Ammon's horn (tissue), 1 donor: Measurements from ENCODE around the gene SKA2.
"Not testable (repeated sequence)": the region's sequence is repeated elsewhere in the genome, so short reads cannot be mapped to it uniquely, and the experiment has no call there.

Experiments
- DNase-seq: peaks from one replicate; pipeline ENCODE4 v3.0.0-alpha.2; 2016; ENCODE audit warnings: low spot score

Gene SKA2

DNA sequence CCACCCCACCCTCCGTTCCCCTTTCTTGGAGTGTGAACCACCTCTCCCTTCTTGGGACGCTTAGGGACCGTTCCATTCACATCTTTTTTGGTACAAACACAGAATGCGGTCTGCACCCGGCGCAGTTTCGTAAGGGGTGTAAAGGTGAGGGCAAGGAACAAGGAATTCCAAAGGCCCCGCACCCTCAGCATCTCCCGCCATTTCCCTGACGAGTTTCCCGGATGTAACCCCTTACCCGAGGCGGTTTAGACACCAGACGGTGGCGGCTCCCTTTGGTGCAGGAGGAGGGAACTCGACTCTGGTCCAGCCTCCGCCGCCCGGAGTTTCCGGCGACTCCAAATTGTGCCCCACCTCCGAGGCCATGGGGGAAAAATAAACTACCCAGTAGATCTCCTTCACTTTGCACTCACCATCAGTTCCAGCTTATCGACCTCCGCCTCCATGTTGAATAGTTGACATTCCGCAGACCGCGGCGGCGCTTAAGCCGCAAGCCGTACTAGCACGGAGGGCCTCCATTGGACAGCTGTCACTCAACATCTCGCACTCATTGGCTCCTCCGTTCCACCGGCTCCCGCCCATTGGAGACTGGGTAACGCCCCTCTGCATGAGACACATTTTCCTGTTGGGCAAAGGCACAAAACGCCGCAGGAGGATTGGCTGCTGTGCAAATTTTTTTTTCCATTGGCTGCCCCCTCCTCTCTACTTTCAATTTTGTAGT is at the start of gene SKA2:
SKA2 (minus strand) TSS at position 466 of the 718 bp plus-strand sequence; CDS start at position 443, 23 bp downstream.
- DNase-seq = no peak

GRCh38 chr17:59202320-59202719 is 47.3 kb upstream of the SKA2 start:
- DNase-seq = no peak

DNA sequence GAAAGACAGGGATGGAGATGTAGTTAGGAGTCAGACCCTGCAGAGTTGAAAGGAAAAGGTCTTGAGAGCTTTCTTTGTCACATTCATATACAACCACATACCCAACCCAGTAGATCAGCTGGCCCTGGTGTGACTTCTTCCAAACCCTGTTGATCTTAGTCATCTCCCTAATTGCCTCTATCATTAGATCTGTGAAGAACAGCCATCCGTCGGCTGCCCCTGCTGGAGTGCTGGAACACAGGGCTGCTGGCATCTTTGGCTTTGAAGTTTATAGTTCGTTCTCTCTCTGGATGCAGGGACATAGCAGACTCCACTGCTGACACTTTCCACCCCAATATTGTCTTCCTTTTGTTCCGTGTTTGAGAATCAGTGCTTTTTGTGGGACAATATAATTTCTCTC is 44.4 kb upstream of the SKA2 start:
- DNase-seq = no peak

DNA sequence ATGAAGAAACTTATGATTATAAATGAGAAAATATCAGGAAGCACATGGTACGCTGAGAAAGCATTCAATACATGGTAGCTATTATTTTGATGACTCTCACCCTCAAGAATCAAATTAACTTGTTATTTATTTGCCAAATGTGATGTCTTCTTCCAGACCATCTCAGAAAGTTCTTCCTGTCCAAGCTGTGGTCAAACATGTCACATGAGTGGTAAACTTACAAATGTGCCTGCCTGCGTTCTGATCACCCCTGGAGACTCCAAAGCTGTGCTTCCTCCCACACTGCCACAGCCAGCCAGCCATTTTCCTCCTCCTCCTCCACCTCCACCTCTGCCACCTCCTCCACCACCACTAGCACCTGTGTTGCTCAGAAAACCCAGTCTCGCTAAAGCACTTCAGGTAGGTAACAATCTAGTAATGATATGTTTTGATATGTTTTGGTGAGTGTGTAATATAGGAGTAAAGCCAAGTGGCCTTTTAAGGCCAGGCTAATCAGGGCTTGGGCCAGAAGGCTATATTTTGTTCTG is 38.4 kb upstream of the SKA2 start:
- DNase-seq = no peak

- no peak for DNase-seq
Measured at GRCh38 chr17:59190806-59191205, 35.8 kb upstream of the SKA2 start.

GRCh38 chr17:59186850-59187249 is 31.9 kb upstream of the SKA2 start:
- no peak for DNase-seq

DNA sequence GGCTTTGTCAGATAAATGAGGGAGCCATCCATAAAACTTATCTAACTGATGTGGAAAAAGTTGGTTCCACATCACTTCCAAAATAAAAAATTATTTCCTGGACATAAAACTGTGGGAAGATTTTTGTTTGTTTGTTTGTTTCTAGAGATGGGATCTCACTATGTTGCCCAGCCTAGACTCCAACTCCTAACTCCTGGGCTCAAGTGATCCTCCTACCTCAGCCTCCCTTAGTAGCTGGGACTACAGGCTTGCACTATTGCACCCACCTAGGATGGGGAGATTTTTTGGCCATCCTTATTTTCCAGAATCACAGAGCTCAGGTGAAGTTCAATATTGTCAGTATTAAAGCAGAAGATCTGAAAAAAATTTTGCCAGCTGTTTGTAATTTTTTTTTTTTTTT is 31.0 kb upstream of the SKA2 start:
- no peak for DNase-seq

GRCh38 chr17:59181481-59181880 is 26.5 kb upstream of the SKA2 start:
- no peak for DNase-seq

GRCh38 chr17:59180626-59181025 is 25.6 kb upstream of the SKA2 start:
- no peak for DNase-seq

- not testable (repeated sequence) for DNase-seq
Measured at GRCh38 chr17:59179601-59180000, 24.6 kb upstream of the SKA2 start.

- DNase-seq = no peak
Measured at GRCh38 chr17:59178266-59178985, 23.4 kb upstream of the SKA2 start.

- DNase-seq = no peak
Measured at GRCh38 chr17:59175076-59175475, 20.1 kb upstream of the SKA2 start.

GRCh38 chr17:59174671-59175070 is 19.7 kb upstream of the SKA2 start:
- no peak for DNase-seq

- DNase-seq = no peak
Measured at GRCh38 chr17:59172436-59173004, 17.5 kb upstream of the SKA2 start.

GRCh38 chr17:59167571-59168001 is 12.6 kb upstream of the SKA2 start:
- DNase-seq = no peak

DNA sequence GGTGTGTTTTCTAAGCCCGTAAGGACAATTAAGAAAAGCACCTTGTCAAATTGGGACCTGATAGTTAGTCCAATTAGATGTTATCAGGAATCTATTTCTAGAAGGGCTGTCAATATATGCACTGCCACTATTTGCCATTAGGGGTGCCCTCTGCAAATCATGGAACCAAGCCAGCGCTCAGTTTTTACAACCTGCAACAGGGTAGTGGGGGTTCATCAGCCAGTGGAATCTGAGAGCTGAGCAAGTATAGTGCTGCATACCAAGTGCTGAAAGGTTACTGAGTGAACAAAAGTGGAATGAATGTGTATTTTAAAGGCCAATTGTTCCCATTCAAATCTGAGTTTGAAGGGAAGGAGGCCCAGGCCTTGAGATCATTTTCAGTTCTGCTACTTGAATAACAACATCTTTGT is 11.0 kb upstream of the SKA2 start:
- peak; percentile 76 for DNase-seq

DNA sequence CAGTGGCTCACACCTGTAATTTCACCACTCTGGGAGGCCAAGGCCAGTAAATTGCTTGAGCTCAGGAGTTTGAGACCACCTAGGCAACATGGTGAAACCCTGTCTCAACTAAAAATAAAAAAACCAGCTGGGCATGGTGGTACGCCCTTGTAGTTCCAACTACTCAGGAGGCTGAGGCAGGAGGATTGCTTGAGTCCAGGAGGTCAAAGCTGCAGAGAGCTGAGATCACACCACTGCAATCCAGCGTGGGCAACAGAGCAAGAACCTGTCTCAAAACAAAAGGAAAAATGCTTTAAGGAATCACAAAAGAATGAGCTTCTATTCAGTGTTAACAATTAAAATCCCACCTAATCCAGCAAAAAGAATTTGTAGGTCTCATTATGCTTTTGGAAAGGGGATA is 6.5 kb upstream of the SKA2 start:
- no peak for DNase-seq

DNA sequence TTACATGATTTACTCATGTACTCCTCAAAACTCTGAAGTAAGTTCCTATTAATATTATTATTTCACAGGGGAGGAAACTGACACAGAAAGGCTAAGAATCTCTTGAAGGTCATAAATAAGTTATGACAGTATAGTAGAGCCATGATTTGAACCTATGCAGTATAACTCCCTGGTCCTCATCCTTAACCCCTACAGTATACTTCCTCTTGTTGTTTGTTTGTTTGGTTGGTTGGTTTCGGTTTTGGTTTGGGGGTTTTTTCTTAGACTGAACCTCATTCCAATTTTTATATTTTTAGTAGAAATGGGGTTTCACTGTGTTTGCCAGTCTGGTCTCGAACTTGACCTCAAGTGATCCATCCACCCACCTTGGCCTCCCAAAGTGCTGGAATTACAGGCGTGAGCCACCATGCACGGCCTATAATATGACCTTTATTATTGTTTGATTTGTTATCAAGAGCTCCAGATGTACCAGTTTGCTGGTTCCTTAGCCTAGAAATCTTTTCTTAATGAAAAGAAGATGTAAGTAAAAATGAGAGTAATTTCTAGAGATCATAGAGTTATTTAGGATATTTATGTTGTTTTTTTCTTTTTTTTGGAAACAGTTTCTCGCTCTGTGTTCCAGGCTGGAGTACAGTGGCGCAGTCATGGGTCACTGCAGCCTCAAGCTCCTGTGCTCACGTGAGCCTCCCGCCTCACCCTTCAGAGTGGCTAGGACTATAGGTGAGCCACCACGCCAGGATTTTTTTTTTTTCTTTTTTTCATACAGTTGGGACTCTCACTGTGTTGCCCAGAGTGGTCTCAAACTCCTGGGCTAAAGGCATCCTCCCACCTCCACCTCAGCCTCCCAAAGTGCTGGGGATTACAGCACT is 5.4 kb upstream of the SKA2 start:
- DNase-seq = no peak

- peak; percentile 100 for DNase-seq
Measured at GRCh38 chr17:59155439-59156177, 622 bp upstream of the SKA2 start, which contains the start of gene PRR11. Gene PRR11 (plus strand): TSS chr17:59155746. CDS start chr17:59169753, 14,007 bp downstream.

- DNase-seq = peak; percentile 53
Measured at GRCh38 chr17:59154292-59154720, 680 bp downstream of the SKA2 start.

DNA sequence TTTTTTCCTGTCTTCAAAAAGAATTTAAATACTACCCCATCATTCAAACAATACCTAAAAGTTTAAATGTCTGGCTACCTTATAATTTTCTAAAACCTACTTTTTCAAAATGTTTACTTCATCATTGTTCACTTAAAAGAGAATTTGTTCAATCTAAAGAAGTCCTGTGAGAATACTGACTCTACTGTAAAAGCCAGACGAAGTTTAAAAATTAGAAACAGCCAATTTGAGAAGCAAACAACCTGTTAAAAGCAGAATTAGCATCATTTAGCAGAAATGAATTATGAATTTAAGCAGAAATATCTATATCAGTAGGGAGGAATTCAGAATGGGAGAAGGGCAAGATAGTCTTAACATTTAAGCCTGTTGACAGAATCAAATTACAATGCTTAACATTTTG is 2.1 kb downstream of the SKA2 start:
- DNase-seq = no peak
